Activated T-cell treated with anti-CD3 and anti-CD28 coated beads for 24 hours (primary cell): Measurements from ENCODE around the gene ASXL2.
"Not testable (repeated sequence)": the region's sequence is repeated elsewhere in the genome, so short reads cannot be mapped to it uniquely, and the experiment has no call there.

Source experiments
- DNase-seq: peaks from one replicate; pipeline ENCODE4 v3.0.0-alpha.2; 2020; ENCODE audit warnings: low read depth

Gene ASXL2

DNA sequence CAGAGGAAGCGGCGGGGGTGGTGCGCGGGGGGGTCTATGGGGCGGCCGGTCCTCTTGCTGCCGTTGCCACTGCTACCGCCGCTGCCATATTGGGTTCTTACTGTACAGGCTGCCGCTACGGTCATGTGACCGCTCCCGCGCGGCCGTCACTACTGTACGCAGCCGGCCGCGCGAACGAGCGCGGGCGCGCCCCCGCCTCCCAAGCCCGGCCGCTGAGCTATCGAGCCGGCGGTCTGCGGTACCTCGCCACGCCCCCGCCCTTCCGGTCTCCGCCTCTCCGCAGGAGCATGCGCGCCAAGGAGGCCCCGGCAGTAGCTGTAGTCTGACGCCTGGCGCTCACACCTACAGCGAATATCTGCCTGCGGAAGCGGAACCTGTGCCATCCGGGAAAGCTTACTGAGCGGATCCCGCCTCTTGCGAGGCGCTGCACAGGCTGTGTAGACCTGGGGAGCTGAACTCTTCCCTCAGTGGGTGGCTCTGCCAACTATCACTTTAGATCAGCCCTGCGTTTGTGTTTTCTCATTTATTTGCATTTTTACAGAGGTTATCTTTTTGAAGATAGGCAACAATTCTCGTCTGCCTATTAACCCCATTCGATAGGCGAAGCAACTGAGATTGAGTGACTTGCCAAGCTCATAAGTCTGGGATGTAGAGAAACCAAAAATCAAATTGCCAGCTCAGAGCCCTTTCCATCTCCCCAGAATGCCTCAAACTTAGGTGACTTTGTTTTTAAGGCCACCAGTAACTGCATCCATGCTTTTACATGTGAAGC, at the start of gene ASXL2:
TSS of gene ASXL2 (minus strand) at position 127 of the 772 bp plus-strand sequence. CDS start 265 bp downstream, outside the sequence.
- DNase-seq = peak; percentile 97

DNA sequence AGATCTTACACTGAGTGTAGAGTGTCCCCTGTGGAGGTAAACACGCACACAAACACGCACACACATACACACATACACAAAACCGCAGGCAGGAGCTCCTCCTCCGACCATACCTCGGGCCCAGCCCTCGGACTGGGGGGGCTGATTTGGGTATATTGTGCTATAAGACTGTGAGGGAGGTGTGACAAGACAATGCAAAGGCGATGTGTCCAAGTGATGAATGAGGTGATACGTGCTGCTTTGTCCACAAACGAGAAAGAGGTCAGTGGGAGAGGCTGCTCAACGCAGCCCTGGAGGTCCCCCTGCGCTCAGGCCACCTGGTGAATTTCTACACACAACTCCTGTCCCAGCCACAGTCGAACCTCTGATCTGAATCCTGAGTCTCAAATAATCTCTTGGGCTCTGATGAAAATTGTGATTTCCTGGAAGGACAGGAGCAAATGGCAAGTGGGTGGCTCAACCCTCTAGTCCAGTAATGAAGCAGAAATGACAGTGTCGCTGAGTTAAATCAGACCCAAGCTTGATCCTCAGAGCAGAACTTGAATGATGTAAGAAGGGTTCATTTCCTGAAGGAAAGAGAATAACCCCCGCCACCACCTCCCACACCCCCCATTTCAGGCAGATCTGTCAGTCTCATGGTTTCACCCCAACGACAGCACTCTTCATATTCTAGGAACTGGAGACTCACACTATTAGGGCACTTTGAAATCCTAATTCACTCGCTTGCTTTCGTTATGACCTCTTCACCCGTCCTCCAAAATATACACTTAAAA, 48.9 kb upstream of the ASXL2 start:
- DNase-seq = no peak

DNA sequence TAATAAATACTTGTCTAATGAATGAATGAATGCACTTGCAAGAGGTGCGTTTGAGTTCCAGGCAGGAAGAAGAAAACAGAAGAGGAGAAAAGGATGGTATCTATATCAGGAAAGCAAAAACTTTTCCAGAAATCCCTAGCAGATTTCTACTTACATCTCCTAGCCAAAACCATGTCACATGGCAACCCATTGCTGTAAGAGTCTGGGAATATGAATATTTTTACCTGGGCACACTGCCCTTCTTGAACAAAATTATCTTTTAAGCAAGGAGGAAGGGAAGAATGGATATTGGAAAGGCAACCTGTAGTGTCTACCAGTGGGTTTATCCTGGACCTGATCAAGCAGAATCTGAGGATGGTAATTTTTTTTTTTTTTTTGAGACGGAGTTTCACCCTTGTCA, 44.2 kb upstream of the ASXL2 start:
- DNase-seq = no peak

DNA sequence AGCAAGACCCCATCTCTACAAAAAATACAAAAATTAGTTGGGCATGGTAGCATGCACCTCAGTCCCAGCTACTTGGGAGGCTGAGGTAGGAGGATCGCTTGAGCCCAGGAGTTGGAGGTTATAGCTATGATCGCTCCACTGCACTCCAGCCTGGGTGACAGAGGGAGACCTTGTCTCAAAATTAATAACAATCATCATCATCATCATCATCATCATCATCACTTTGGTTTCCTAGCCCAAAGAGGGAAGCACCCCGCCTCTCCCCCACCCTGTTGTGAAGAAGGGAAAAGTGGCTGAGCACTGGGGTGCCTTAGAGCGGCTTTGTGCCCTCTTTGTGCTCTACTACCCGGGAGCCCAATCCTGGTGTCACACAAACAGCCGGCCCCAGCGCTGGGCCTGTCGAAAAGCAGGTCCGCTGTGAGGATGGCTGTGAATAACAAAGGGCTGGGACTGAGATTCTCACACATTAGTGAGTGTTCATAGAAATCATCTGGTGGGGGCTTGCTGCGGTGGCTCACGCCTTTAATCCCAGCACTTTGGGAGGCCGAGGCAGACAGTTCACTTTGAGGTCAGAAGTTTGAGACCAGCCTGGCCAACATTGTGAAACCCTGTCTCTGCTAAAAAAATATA, 42.6 kb upstream of the ASXL2 start:
- DNase-seq = no peak

DNA sequence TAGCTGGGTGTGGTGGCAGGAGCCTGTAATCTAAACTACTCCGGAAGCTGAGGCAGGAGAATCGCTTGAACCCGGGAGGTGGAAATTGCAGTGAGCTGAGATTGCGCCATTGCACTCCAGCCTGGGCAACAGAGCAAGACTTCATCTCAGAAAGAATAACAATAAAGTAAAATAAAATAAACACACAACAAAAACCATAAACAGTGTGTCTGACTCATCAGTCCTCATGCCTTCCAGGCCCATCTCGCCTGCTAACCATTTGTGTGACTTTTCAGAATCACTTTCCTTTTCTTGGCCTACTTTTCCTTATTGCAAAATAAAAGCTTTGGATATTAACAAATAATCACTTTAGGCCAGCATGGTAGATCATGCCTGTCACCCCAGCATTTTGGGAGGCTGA, 42.0 kb upstream of the ASXL2 start:
- no peak for DNase-seq

DNA sequence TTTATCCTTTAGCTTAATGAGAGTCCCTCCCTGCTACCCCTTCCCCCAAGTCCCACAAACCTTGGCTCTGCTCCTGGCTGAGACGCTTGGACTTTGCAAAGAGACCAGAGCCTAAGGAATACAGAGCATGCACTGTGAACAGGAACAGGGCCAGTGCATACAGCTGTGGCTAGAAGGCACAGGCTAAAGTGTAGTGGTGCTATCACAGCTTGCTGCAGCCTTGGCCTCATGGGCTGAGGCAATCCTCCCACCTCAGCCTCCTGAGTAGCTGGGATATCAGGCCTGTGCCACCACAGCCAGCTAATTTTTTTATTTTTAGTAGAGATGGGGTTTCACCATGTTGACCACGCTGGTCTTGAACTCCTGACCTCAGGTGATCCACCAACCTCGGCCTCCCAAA, 39.5 kb upstream of the ASXL2 start:
- no peak for DNase-seq

DNA sequence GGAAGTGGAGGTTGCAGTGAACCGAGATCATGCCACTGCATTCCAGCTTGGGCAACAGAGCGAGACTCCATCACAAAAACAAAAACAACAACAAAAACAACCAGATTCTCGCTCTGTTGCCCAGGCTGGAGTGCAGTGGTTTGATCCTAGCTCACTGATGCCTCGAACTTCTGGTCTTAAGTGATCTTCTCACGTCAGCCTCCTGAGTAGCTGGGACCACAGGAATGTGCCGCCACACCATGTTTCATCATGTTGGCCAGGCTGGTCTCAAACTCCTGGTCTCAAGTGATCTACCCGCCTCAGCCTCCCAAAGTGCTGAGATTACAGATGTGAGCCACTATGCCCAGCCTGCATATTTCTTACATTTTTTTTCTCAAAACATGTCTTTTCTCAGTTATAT, 39.1 kb upstream of the ASXL2 start:
- DNase-seq = not testable (repeated sequence)

DNA sequence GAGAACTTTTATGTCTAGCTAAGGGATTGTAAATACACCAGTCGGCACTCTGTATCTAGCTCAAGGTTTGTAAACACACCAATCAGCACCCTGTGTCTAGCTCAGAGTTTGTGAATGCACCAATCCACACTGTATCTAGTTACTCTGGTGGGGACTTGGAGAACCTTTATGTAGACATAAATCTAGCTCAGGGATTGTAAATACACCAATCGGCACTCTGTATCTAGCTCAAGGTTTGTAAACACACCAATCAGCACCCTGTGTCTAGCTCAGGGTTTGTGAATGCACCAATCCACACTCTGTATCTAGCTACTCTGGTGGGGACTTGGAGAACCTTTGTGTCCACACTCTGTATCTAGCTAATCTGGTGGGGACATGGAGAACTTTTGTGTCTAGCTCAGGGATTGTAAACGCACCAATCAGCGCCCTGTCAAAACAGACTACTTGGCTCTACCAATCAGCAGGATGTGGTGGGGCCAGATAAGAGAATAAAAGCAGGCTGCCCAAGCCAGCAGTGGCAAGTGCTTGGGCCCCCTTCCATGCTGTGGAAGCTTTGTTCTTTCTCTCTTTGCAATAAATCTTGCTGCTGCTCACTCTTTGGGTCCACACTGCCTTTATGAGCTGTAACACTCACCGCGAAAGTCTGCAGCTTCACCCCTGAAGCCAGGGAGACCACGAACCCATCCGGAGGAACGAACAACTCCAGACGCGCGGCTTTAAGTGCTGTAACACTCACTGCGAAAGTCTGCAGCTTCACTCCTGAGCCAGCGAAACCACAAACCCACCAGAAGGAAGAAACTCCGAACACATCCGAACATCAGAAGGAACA, 37.9 kb upstream of the ASXL2 start:
- peak; percentile 33 for DNase-seq

DNA sequence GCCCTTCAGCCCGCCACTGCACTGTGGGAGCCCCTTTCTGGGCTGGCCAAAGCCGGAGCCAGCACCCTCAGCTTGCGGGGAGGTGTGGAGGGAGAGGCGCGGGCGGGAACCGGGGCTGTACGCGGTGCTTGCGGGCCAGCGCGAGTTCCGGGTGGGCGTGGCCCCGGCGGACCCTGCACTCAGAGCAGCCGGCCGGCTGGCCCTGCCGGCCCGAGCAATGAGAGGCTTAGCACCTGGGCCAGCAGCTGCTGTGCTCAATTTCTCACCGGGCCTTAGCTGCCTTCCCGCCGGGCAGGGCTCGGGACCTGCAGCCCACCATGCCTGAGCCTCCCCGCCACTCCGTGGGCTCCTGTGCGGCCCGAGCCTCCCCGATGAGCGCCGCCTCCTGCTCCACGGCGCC, 37.1 kb upstream of the ASXL2 start:
- DNase-seq = not testable (repeated sequence)

DNA sequence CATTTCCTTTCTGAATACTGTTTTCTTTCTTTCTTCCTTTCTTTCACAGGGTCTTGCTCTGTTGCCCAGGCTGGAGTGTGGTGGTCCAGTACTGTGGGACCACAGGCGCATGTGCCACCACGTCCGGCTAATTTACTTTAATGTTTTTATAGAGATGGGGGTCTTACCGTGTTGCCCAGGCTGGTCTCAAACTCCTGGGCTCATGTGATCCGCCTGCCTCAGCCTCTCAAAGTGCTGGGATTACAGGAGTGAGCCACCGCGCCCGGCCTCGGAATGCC, 35.3 kb upstream of the ASXL2 start:
- not testable (repeated sequence) for DNase-seq

DNA sequence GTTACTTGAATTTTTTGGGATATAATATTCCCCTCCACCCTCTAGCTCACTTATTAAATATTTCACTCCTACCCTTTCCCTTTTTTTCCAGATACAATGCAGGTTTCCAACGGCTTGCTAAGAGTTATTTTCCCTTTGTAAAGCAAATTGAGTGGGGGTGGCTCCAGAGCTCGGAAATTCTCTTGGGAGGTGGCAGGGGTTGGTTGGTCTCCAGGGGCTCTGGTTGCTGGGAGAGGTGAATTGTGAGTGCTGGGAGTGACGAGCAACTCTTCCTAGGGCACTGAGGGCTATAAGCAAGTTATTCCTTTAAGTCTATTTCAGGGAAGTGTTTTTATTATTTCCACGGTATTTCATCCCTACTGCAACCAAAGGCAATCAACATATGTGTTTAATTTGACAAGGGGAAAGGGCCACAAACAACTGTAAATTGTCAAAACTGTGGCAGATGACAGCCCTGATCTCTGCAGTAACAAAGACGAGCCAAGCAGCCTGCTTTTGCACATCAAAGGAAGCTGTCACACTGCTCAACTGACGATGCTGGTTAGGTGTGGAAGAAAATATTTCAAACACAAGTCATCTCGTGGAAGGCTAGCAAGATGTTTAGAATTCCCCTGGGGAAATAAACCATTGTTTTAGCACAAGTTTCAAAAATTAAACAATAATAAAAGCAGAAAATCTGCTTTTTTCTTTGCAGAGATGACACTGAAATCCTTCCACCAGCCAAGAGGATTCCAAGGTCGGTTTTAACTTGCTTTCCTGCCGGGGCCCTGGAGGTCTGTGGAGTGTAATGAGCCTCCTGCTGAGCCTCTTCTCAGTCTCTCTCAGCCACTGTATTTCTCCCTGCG, 34.8 kb upstream of the ASXL2 start:
- DNase-seq = no peak

DNA sequence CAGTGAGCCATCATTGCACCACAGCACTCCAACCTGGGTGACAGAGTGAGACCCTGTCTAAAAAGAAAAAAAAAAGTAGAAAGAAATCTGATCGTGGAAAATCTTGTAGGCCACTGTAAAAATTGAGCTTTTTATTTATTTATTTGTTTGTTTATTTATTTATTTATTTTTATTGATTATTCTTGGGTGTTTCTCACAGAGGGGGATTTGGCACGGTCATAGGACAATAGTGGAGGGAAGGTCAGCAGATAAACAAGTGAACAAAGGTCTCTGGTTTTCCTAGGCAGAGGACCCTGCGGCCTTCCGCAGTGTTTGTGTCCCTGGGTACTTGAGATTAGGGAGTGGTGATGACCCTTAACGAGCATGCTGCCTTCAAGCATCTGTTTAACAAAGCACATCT, 31.3 kb upstream of the ASXL2 start:
- not testable (repeated sequence) for DNase-seq

DNA sequence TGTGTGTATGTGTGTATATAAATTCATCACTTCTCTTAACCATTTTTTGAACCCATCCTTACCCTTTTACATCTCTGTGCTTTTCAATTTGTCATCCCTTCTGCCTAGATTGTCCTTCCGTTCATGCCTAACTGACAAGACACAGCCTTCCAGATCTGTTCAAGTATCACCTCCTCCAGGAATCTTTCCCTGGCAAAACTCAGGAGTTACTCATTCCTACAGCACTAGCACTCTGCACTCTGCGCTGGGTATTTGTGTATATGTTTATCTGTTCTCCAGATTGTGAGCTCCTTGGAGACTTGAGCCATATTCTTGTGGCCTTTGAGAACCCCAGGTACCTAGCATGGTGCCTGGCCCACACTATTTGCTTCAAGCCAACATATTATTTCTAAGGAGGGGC, 26.8 kb upstream of the ASXL2 start:
- DNase-seq = no peak

DNA sequence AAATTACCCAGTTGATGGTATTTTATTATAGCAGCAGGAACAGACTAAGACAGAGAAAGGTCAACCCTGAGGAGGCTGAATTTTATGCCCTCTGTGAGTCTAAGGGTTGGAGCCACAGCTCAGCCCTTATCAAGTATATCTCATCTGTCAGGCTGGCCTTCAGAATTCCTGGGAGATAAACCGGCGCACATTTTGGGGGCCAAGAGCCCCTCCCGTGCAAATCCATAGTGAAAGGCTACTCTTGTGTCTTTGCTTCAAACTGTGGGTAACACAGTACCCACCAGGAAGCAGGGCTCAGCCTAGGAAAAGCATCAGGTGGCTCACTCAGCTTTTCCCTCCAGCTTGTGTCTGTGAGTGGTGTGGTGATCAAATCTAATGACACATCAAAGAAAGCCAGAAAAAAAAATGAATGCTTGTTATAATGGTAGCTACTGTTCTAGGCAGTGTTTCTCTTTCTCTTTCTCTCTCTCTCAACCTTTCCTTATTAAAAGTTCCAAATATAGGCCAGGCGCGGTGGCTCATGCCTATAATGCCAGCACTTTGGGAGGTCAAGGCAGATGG, 25.0 kb upstream of the ASXL2 start:
- no peak for DNase-seq

DNA sequence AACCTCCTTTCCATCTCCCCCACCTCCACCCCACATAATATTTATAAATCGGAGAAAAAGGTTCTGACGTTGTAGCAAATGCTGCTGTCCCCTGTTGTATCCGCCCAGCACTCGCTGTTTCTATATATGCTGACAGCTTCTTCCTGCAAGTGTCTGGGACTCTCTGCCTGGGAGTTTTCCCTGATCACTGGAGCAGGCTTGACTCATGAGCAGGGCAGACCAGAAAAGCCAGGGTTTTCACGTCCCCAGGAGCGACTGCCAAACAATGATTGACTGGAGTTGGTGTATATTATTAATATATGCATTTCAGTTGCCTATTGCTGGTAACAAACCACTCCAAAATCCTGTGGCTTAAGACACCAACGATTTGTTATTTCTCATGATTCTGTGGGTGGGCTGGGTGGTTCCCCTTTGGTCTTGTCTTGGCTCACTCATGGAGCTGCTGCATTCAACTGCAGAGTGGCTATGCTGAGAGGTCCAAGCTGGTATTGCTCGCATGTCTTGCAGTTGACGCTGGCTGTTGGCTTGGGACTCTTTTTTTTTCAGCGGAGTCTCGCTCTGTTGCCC, 21.2 kb upstream of the ASXL2 start:
- no peak for DNase-seq

DNA sequence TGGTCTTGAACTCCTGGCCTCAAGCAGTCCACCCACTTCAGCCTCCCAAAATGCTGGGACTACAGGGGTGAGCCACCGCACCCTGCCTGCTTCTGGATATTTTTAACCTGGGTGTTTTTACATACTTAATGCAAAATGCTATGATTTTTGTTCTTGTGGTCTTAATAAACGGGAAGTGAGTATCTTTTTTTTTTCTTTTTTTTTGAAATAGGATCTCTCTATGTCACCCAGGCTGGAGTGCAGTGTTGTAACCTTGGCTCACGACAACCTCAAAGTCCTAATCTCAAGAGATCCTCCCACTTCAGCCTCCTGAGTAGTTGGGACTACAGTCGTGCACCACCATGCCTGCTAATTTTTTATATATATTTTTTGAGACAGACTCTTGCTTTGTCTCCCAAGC, 19.2 kb upstream of the ASXL2 start:
- DNase-seq = no peak

DNA sequence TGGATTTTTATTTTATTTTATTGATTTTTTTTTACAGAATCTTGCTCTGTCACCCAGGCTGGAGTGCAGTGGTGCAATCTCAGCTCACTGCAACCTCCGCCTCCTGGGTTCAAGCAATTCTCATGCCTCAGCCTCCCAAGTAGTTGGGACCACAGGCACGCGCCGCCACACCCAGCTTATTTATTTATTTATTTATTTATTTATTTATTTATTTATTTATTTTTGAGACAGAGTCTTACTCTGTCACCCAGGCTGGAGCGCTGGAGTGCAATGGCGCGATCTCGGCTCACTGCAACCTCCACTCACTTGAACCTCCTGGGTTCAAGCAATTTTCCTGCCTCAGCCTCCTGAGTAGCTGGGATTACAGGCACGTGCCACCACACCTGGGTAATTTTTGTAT, 18.0 kb upstream of the ASXL2 start:
- DNase-seq = not testable (repeated sequence)

DNA sequence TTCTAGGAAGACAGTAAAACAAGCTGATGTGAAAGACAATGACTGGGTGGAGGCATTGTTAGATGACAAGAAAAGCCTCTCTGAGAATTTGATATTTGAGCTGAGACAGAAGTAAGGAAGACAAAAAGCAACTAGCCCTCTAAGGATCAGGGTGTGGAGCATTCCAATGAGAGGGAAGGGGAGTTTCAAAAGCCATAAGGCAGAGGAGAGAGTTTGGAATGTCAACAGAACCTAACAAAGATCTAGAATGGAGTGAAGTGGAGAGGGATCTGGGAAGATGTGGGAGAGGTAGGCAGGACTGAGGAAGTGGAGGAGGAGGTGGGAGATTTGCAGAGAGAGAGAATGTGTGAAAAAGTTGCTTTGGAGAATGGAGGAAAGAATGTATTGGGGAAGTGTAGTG, 17.3 kb upstream of the ASXL2 start:
- DNase-seq = no peak

DNA sequence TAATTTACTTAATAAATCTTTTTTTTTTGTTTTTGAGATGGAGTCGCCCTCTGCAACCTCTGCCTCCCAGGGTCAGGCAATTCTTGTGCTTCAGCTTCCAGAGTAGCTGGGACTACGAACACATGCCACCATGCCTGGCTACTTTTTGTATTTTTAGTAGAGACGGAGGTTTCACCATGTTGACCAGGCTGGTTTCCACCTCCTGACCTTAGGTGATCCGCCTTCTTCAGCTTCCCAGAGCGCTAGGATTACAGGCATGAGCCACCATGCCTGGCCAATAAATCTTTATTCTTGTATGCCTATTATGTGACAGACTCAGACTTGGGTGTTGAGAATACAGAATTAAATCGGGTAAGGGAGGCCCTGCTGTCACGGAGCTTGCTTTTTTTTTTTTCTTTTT, 16.7 kb upstream of the ASXL2 start:
- no peak for DNase-seq

DNA sequence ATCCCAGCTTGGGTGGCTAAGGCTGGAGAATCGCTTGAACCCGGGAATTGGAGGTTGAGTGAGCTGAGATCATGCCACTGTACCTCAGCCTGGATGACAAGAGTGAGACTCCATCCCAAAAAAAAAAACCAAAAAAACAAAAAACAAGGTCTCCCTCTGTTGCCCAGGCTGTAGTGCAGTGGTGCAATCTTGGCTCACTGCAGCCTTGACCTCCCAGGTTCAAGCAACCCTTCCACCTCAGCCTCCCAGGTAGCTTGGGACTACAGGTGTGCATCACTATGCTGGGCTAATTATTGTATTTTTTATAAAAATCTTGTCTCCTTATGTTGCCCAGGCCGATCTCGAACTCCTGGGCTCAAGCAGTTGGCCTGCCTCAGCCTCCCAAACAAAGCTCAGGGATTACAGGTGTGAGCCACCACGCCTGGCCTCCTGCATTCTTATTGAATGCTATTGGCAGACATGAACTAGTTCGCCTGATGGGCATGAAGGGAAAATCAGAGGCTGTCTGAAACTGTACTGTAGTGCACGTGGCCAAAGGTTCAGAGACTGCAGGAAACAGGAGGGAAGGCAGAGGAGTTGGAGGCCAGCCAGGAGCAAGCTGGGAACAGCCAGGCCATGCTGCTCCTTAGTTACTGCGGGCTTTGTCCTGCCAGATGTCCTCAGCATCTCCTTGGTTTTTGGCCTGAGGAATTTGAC, 16.0 kb upstream of the ASXL2 start:
- DNase-seq = no peak
